Brain microvascular endothelial cell (primary cell): ENCODE data around the gene RARG.

ENCODE experiments used
- DNase-seq: peaks from one replicate; pipeline ENCODE4 v3.0.0-alpha.2; 2020
- H3K27ac ChIP-seq: fragments of 250-450 bp; sonication (Bioruptor Pico); 2 replicates; pipeline ENCODE4 v1.5.1; 2020; ENCODE audit warnings: mild to moderate bottlenecking, moderate library complexity
- H3K27me3 ChIP-seq: fragments of 250-450 bp; sonication (Bioruptor Pico); replicated peaks from 2 replicates; pipeline ENCODE4 v1.5.1; 2020; ENCODE audit warnings: mild to moderate bottlenecking
- H3K36me3 ChIP-seq: fragments of 250-450 bp; sonication (Bioruptor Pico); replicated peaks from 2 replicates; pipeline ENCODE4 v1.5.1; 2020; ENCODE audit warnings: mild to moderate bottlenecking
- H3K4me3 ChIP-seq: 2 replicates; pipeline ENCODE4 v1.5.1; 2011; ENCODE audit warnings: low read depth, mild to moderate bottlenecking, control low read depth, low read length, moderate library complexity
- in situ Hi-C: cut with HindIII; loops from 2 replicates; pipeline ENCODE4 v1.10.0; 2017; ENCODE audit warnings: low sequenced_read_pairs, low pct_ligation_motif_present
- TF ChIP-seq, protein P1 (sequence below): IDR thresholded peaks from 2 replicates; pipeline ENCODE4 v1.5.1; 2011; ENCODE audit warnings: low read depth, mild to moderate bottlenecking, moderate library complexity, low read length, control low read depth, inconsistent platforms; ENCODE audit errors: missing control alignments

RARG gene

DNA sequence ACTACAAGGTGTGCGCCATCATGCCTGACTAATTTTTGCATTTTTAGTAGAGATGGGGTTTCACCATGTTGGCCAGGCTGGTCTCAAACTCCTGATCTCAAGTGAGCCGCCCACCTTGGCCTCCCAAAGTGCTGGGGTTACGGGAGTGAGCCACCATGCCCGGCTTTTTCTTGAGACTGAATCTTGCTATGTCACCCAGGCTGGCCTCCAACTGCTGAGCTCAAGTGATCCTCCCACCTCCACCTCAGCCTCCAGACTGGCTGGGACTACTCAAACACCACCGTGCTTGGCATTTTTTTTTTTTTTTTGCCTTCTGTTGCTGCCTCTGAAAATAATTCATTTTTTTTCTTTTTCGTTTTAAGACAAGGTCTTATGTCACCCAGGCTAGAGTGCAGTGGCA is 27.9 kb upstream of the RARG start:
- DNase-seq, result no peak
- in situ Hi-C loops, result no loop called here
- Histone ChIP-seq H3K27me3 (no peaks in the 10 kb centered on the region), H3K4me3 (no peak overlapping the region), H3K36me3 (peaks cover 2% of the 10 kb centered on the region), H3K27ac (no peak overlapping the region)
- TF ChIP-seq, protein P1, sequence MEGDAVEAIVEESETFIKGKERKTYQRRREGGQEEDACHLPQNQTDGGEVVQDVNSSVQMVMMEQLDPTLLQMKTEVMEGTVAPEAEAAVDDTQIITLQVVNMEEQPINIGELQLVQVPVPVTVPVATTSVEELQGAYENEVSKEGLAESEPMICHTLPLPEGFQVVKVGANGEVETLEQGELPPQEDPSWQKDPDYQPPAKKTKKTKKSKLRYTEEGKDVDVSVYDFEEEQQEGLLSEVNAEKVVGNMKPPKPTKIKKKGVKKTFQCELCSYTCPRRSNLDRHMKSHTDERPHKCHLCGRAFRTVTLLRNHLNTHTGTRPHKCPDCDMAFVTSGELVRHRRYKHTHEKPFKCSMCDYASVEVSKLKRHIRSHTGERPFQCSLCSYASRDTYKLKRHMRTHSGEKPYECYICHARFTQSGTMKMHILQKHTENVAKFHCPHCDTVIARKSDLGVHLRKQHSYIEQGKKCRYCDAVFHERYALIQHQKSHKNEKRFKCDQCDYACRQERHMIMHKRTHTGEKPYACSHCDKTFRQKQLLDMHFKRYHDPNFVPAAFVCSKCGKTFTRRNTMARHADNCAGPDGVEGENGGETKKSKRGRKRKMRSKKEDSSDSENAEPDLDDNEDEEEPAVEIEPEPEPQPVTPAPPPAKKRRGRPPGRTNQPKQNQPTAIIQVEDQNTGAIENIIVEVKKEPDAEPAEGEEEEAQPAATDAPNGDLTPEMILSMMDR, result no peak

DNA sequence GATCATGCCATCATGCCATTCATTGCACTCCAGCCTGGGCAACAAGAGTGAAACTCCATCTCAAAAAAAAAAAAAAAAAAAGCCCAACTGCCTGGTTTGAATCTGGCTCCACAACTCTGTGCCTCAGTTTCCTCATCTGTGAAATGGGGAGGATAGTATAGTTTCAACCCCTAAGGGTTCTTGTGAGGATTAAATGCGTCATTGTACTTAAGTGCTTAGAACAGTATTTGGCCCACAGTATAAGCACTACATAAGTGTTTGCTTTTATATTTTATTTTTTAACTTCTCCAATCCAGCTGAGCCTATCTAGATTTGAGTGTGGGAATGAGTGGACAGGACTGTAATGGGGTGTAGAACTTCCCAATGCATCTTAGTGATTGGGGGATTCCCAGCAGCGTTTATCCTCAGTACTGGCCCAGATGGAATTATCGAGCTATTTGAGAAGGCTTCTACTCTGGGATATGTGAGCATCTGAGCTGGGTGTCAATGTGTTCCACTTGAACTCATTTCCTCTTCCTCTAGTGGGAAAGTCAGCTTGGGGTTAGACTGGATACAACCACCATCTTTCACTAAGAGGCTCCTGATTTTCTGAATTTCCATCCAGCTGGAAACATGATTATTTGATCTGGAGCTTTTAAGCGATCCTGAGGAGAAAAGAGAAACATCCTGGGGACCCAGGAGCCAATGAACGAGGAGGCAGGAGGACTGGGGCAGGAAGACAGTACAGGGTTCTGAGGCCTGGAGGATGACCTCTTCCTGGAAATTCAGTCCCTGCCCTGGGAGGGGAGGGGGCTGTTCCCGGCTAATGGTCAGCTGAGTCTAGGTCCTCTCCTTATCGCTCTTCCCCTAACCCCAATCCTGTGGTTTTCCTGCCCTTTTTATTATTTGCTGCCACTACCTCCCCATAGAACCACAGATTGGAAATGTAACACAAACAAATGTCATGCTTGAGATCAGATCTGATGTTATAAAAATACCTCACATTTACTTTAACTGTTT is 26.8 kb upstream of the RARG start:
- DNase-seq, result no peak
- no peak overlapping the region for H3K4me3 ChIP-seq
- TF ChIP-seq, protein P1, result no peak
- H3K36me3 ChIP-seq, result peaks cover 5% of the 10 kb centered on the region
- no peaks in the 10 kb centered on the region for H3K27me3 ChIP-seq
- no peak overlapping the region for H3K27ac ChIP-seq
- in situ Hi-C loops, result no loop called here

DNA sequence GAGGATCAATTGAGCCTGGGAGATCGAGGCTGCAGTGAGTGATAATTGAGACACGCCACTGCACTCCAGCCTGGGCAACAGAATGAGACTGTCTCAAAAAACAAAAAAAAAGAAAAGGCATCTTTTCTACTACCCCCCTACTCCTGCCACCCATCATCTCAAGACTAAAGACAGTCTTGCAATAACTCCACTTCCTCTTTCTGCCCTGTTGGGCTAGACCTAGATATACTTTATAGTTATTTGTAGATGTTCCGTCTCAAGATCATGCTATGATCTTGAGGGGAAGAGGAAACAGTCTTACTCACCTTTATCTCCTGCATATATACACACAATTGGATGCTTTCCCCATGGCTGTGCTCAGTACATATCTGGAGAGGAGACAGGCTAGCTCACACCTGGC is 24.0 kb upstream of the RARG start:
- H3K27me3 ChIP-seq, result no peaks in the 10 kb centered on the region
- H3K4me3 ChIP-seq, result no peak overlapping the region
- no peak for DNase-seq
- TF ChIP-seq, protein P1, result no peak
- peaks cover 8% of the 10 kb centered on the region for H3K36me3 ChIP-seq
- in situ Hi-C loops, result no loop called here
- no peak overlapping the region for H3K27ac ChIP-seq

DNA sequence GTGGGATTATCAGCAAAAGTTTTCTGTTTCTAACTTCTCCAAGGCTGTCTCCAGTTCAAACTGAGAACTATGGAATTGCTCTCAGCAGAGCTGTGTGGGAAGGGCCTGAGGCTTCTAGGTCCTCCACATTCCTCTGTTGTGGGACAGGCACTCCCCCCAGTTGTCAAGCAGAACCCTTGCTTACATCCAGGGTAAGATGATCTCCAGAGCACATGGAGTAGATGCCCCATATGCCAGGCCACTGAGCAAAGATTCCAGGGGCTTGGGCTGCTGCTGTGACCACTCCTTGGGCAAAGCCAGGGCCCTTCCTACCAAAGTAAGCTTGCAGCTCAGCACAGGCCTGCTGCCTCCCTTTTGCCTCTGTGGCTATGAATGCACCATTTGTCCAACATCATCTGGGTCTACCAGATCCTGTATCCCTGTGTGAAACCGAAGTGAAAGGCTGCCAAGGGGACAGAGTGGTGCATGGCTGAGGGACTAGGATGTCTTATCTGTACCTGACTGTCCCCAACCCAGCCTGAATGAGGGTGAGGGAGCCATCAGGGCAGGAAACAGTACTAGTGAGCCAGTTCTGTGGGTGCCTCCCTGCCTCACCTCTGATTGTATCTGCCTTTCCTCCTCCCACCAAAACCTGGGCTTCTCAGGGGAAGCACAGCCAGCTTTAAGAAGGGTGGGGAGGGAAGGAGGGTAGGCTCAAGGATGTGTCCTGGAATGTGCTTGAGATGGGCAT is 23.0 kb upstream of the RARG start:
- DNase-seq, result no peak
- Histone ChIP-seq H3K27ac (no peak overlapping the region), H3K36me3 (peaks cover 8% of the 10 kb centered on the region), H3K27me3 (no peaks in the 10 kb centered on the region), H3K4me3 (no peak overlapping the region)
- TF ChIP-seq, protein P1, result no peak
- in situ Hi-C loops, result no loop called here

DNA sequence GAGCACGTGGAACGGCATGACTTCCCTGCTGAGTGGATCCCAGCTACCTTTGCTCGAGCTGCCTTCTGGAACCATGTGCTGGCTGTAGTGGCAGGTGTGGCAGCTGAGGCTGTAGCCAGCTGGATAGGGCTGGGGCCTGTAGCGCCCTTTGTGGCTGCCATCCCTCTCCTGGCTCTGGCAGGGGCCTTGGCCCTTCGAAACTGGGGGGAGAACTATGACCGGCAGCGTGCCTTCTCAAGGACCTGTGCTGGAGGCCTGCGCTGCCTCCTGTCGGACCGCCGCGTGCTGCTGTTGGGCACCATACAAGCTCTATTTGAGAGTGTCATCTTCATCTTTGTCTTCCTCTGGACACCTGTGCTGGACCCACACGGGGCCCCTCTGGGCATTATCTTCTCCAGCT is 21.3 kb upstream of the RARG start:
- TF ChIP-seq, protein P1, result no peak
- no peak for DNase-seq
- H3K27me3 ChIP-seq, result no peaks in the 10 kb centered on the region
- no peak overlapping the region for H3K27ac ChIP-seq
- in situ Hi-C loops, result no loop called here
- H3K4me3 ChIP-seq, result peak overlapping the region; percentile 9
- peaks cover 8% of the 10 kb centered on the region for H3K36me3 ChIP-seq
